Uterus (tissue), 2 donors: ENCODE measurements around the gene LHX2.

Experiments
- POLR2A ChIP-seq, 2 donors: fragments of 450-650 bp; IDR thresholded peaks; one replicate each; pipeline ENCODE4 v1.6.1; 2016; ENCODE audit warnings: antibody characterized with exemption in 2 of 2, mild to moderate bottlenecking in 1 of 2, moderate library complexity in 1 of 2
- TF ChIP-seq, protein P1 (sequence below), 4 experiments: fragments of 200-600 bp in 2 of 4; fragments of 450-650 bp in 2 of 4; sonication (generic) in 2 of 4; IDR thresholded peaks; one replicate each; pipeline ENCODE4 v1.5.1; 2016 to 2019; ENCODE audit warnings: antibody characterized with exemption in 4 of 4, mild to moderate bottlenecking in 2 of 4, moderate library complexity in 1 of 4

DNA sequence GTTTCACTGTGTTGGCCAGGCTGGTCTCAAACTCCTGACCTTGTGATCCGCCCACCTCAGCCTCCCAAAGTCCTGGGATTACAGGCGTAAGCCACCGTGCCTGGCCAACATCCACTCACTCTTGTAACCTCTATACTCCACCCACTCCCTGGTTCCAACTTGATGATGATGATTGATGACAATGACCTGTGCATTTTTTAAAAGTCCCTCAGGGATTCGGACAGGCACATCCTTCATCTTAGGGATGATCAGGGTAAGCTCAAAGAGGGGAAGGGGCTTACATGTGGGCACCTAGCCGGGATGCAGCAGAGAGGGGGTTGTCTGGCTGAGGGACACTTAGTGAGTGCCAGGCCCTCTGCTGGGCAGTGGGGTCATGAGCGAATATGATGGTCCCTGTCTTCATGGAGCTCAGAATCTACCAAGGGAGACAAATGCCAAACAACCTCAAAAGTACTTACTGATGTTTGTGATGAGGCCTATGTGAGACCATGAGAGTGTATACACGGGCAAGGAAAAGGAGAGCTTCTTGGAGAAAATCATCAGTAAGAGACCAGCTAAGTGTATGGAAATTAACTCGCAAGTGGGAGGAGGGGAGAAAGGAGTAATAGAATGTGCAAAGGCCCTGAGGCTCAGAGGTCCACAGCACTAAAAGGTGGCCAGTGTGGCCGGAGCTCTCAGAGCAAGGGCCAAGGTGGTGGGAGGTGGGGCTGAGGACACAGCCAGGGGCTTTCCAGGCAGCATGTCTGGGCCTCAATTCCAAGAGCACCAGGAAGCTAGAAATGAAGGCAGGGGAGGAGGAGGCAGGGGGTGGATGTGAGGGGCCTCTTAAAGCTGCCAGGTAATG, 27.4 kb downstream of the LHX2 start:
- TF ChIP-seq, protein P1, sequence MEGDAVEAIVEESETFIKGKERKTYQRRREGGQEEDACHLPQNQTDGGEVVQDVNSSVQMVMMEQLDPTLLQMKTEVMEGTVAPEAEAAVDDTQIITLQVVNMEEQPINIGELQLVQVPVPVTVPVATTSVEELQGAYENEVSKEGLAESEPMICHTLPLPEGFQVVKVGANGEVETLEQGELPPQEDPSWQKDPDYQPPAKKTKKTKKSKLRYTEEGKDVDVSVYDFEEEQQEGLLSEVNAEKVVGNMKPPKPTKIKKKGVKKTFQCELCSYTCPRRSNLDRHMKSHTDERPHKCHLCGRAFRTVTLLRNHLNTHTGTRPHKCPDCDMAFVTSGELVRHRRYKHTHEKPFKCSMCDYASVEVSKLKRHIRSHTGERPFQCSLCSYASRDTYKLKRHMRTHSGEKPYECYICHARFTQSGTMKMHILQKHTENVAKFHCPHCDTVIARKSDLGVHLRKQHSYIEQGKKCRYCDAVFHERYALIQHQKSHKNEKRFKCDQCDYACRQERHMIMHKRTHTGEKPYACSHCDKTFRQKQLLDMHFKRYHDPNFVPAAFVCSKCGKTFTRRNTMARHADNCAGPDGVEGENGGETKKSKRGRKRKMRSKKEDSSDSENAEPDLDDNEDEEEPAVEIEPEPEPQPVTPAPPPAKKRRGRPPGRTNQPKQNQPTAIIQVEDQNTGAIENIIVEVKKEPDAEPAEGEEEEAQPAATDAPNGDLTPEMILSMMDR (IDR thresholded peaks at IDR 0.05): no peak
- TF ChIP-seq POLR2A (IDR thresholded peaks at IDR 0.05): no peak
